Parathyroid adenoma (tissue), 2 donors: ENCODE data around the gene ARHGAP44.

ENCODE experiments used
- H2AFZ ChIP-seq: fragments of 300-600 bp; sonication (generic); one replicate; pipeline ENCODE4 v1.7.0; 2017; ENCODE audit warnings: antibody characterized with exemption, mild to moderate bottlenecking
- H3K27ac ChIP-seq: fragments of 300-600 bp; sonication (generic); one replicate; pipeline ENCODE4 v1.7.0; 2017
- H3K27me3 ChIP-seq: fragments of 300-600 bp; sonication (generic); one replicate; pipeline ENCODE4 v1.7.0; 2017; ENCODE audit warnings: low read length; ENCODE audit not compliant: control insufficient read depth, insufficient read depth
- H3K36me3 ChIP-seq: fragments of 300-600 bp; sonication (generic); one replicate; pipeline ENCODE4 v1.7.0; 2017; ENCODE audit warnings: low read length; ENCODE audit not compliant: control insufficient read depth, insufficient read depth
- H3K4me1 ChIP-seq: fragments of 300-600 bp; sonication (generic); one replicate; pipeline ENCODE4 v1.7.0; 2017; ENCODE audit warnings: control low read depth
- H3K4me2 ChIP-seq: fragments of 300-600 bp; sonication (generic); one replicate; pipeline ENCODE4 v1.7.0; 2017; ENCODE audit warnings: low read length
- H3K4me3 ChIP-seq: fragments of 300-600 bp; sonication (generic); one replicate; pipeline ENCODE4 v1.7.0; 2017; ENCODE audit warnings: low read depth, low read length
- H3K79me2 ChIP-seq: fragments of 300-600 bp; sonication (generic); one replicate; pipeline ENCODE4 v1.7.0; 2017; ENCODE audit warnings: control low read depth
- H3K9ac ChIP-seq: fragments of 300-600 bp; sonication (generic); one replicate; pipeline ENCODE4 v1.7.0; 2017; ENCODE audit warnings: mild to moderate bottlenecking
- H3K9me3 ChIP-seq: fragments of 300-600 bp; sonication (generic); one replicate; pipeline ENCODE4 v1.7.0; 2017; ENCODE audit warnings: low read length; ENCODE audit not compliant: control insufficient read depth
- TF ChIP-seq, protein P1 (sequence below): fragments of 300-600 bp; sonication (generic); IDR thresholded peaks from one replicate; pipeline ENCODE4 v1.7.0; 2017; ENCODE audit warnings: antibody characterized with exemption, mild to moderate bottlenecking
- donor health status: primary hyperparathyroidism.

ARHGAP44 gene

DNA sequence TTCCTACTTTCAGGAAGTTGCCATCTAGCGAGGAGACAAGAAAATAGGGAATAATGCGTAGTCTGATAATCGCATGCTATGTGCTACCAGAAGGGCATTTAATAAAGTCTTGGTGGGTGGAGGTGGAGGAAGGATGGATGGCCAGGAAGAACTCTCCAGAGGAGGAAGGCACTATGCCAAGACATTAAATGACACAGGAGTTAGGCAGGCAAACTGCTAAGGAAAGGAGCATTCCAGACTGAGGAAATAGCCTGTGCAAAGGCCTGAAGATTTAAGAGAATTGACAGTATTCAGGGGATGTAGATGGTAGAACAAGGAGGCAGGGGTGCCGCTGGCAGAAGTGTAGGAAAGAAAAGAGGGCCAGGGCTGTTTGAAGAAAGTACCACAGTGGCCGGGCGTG lies 19.3 kb upstream of the ARHGAP44 start:
- no peaks in the 10 kb centered on the region for H3K27me3 ChIP-seq
- no peak overlapping the region for H3K9ac ChIP-seq
- H3K9me3 ChIP-seq = no peaks in the 10 kb centered on the region
- H3K4me2 ChIP-seq = no peak overlapping the region
- no peaks in the 10 kb centered on the region for H3K36me3 ChIP-seq
- TF ChIP-seq, protein P1, sequence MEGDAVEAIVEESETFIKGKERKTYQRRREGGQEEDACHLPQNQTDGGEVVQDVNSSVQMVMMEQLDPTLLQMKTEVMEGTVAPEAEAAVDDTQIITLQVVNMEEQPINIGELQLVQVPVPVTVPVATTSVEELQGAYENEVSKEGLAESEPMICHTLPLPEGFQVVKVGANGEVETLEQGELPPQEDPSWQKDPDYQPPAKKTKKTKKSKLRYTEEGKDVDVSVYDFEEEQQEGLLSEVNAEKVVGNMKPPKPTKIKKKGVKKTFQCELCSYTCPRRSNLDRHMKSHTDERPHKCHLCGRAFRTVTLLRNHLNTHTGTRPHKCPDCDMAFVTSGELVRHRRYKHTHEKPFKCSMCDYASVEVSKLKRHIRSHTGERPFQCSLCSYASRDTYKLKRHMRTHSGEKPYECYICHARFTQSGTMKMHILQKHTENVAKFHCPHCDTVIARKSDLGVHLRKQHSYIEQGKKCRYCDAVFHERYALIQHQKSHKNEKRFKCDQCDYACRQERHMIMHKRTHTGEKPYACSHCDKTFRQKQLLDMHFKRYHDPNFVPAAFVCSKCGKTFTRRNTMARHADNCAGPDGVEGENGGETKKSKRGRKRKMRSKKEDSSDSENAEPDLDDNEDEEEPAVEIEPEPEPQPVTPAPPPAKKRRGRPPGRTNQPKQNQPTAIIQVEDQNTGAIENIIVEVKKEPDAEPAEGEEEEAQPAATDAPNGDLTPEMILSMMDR = no peak
- no peaks in the 10 kb centered on the region for H3K79me2 ChIP-seq
- no peak overlapping the region for H3K4me3 ChIP-seq
- no peak overlapping the region for H3K27ac ChIP-seq
- H3K4me1 ChIP-seq = no peaks in the 10 kb centered on the region
- no peak overlapping the region for H2AFZ ChIP-seq

DNA sequence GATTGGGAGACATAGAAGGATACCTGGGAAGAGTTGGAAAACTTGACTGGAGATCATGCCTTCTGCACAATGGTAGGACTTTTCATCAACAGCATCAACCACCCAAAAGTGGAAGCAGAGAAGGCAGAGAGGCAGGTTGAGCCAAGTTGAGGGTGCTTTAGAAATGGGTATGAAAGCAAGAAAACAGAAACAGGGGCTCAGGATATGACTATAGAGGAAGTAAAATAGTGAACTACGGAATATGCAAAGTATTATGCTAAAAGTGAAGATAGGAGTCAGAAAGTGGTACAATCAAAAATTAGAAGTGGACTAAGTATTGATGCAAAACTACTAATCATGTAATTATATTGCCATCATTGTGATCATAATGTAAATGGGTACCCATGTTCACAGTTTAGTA lies 16.1 kb upstream of the ARHGAP44 start:
- Histone ChIP-seq H3K9ac (no peak overlapping the region), H3K36me3 (no peaks in the 10 kb centered on the region), H3K4me3 (no peak overlapping the region)

DNA sequence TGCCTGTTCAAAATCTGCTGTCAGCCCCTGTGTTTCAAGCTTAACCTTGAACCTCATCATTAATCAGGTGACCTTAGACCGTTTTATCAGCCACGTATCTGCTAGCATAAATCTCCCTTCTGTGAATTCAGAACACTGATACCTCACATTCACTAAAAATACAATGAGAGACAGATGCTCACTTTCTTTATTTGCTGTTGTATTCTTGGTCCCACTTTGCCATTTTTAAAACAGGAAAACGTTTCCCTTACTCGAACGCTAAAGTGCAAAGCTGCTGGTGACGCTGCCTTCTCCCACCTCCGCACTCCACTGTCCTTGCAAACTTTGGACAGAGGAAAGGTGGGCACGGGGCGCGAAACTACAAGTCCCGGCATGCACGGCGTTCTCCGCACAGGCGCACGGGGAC lies 220 bp upstream of the ARHGAP44 start:
- TF ChIP-seq, protein P1 = no peak

More for the DNA sequence above, 16.1 kb upstream of the ARHGAP44 start:
- H3K4me1 ChIP-seq = no peaks in the 10 kb centered on the region
- no peak overlapping the region for H3K27ac ChIP-seq
- H3K4me2 ChIP-seq = no peak overlapping the region
- TF ChIP-seq, protein P1 = no peak
- no peak overlapping the region for H2AFZ ChIP-seq
- H3K79me2 ChIP-seq = no peaks in the 10 kb centered on the region
- H3K27me3 ChIP-seq = no peaks in the 10 kb centered on the region
- no peaks in the 10 kb centered on the region for H3K9me3 ChIP-seq

DNA sequence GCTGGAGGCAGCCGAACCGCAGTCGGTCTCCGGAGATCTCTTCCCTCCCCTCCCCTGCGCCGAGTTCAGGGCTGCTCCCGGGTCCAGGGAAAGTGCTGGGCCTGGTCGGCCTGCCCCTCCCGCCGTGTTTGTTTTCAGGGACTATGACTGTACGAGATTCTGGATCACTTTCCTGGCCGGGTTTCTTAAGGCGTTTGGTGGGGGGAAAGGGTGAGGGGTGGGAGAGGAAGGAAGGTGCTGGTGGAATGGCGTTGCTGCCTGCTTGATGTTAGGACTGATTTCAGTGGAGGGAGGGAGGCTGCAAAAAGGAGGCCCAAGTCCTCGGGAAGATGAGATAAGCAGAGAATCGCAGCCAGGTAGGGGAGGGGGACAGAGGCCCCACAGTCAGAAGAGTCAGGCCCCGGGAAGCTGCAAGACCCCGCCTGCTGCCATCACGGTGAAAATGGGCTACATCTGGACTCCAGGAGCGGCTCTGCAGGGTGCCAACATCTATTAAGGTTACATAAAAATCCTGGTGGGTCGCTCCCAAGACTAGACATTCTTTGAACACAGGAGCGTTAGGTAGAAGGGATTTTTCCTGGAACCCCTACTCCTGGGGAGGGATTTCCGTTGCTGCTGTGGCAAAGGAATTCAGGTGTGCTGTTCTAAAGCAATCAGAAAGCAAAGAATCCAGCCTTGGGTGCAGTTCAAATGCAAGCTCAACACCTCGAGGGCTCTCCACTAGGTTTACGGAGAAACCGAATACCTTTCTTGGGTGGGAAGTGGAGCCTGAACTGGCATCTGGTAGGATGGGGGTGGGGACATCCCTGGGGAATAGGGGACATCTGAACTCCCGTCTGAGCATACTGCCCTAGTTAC lies 1.2 kb downstream of the ARHGAP44 start:
- TF ChIP-seq, protein P1 = no peak
- Histone ChIP-seq H3K79me2 (peaks cover 25% of the 10 kb centered on the region), H3K27me3 (no peaks in the 10 kb centered on the region), H3K9me3 (no peaks in the 10 kb centered on the region), H3K36me3 (no peaks in the 10 kb centered on the region), H3K4me1 (peaks cover 6% of the 10 kb centered on the region), H2AFZ (peak overlapping the region; percentile 89), H3K27ac (peak overlapping the region; percentile 75), H3K4me2 (peak overlapping the region; percentile 74), H3K4me3 (peak overlapping the region; percentile 58), H3K9ac (no peak overlapping the region)

More for the DNA sequence above, 220 bp upstream of the ARHGAP44 start:
- Histone ChIP-seq H3K9ac (no peak overlapping the region), H3K4me3 (peak overlapping the region; percentile 58), H3K27ac (peak overlapping the region; percentile 75), H2AFZ (peak overlapping the region; percentile 89), H3K36me3 (no peaks in the 10 kb centered on the region), H3K79me2 (peaks cover 25% of the 10 kb centered on the region), H3K9me3 (no peaks in the 10 kb centered on the region), H3K27me3 (no peaks in the 10 kb centered on the region), H3K4me2 (peak overlapping the region; percentile 74), H3K4me1 (peaks cover 6% of the 10 kb centered on the region)
